Suppressor macrophage treated with lipopolysaccharide for 4 hours (primary cell): ENCODE measurements around the gene RNU4-1.
"Not testable (repeated sequence)": the region's sequence is repeated elsewhere in the genome, so short reads cannot be mapped to it uniquely, and the experiment has no call there.

Experiments
- DNase-seq: peaks from one replicate; pipeline ENCODE4 v3.0.0-alpha.2; 2020

RNU4-1 gene

GRCh38 chr12:120257041-120257821, 35.8 kb downstream of the RNU4-1 start:
- DNase-seq, result no peak

DNA sequence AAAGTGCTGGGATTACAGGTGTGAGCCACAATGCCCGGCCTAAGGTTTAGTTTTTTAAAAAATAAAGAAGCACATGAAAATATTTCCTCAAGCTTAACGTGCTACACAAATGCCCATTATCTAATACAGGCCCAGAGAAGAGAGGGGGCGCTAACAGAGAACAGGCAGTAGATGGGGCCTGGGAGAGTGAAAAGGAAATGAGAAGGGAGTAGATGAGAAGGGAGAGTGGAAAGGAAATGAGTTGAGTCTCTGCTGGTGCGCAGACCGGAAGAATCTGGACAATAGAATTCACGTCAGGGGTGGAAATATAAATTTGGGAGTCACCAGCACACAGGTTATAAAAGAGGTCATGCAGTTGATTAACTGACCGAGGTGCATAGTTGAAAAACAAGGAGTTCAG, 38.2 kb downstream of the RNU4-1 start:
- no peak for DNase-seq

GRCh38 chr12:120253313-120253712, 39.7 kb downstream of the RNU4-1 start:
- peak; percentile 51 for DNase-seq

DNA sequence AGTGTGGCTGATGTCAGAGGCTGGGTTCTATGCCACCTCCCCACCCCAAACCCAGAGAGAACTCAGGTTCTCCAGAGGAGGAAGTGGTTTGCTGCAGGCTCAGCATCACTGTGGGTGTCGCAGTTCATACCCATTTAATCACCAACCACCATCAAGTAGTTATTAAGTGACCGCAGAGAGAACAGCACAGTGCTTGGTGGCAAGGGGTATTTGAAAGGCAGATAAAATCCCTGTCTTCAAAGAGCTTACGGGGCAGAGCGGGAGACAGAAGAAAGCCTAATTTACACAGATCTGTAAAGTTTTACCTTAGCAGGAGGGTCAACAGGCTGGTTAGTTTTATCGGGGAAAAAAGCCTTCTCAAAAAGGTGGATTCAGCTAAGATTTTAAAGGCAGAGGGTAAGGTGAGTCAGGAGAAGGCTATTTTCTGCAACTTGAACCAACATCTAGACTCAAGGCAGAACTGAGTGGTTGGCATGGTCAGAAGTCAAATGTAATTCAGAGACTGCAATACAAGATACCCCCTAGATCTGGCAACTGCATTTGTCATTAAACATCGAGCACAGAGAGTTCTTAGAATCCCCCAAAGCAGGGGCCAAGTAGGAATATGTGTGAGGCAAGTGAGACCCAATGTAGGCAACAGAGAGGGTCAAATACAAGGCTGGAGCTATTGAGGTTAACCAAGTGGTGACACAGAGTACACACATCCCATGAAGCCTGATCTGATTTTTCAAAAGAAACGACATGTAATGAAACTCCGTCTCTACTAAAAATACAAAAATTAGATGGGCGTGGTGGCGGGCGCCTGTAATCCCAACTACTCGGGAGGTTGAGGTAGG, 40.7 kb downstream of the RNU4-1 start:
- peak; percentile 76 for DNase-seq

DNA sequence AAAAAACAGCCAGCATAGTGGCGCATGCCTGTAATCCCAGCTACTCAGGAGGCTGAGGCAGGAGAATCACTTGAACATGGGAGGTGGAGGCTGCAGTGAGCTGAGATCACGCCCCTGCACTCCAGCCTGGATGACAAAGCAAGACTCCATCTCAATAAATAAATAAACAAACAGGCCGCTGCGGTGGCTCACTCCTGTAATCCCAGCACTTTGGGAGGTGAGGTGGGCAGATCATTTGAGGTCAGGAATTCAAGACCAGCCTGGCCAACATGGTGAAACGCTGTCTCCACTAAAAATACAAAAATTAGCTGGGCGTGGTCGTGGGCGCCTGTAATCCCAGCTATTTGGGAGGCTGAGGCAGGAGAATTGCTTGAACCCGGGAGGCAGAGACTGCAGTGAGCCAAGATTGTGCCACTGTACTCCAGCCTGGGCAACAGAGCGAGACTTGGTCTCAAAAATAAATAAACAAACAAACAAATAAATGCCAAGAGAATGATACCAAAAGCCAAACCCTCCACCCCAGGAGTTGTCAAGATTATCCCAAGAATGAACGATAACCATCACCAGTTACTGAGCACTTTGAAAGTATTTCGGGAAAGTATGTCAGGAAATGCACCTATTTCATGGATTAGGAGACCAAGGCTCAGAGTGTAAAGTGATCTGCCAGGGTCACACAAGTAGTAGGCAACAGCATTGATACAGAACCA, 41.5 kb downstream of the RNU4-1 start:
- DNase-seq, result not testable (repeated sequence)

DNA sequence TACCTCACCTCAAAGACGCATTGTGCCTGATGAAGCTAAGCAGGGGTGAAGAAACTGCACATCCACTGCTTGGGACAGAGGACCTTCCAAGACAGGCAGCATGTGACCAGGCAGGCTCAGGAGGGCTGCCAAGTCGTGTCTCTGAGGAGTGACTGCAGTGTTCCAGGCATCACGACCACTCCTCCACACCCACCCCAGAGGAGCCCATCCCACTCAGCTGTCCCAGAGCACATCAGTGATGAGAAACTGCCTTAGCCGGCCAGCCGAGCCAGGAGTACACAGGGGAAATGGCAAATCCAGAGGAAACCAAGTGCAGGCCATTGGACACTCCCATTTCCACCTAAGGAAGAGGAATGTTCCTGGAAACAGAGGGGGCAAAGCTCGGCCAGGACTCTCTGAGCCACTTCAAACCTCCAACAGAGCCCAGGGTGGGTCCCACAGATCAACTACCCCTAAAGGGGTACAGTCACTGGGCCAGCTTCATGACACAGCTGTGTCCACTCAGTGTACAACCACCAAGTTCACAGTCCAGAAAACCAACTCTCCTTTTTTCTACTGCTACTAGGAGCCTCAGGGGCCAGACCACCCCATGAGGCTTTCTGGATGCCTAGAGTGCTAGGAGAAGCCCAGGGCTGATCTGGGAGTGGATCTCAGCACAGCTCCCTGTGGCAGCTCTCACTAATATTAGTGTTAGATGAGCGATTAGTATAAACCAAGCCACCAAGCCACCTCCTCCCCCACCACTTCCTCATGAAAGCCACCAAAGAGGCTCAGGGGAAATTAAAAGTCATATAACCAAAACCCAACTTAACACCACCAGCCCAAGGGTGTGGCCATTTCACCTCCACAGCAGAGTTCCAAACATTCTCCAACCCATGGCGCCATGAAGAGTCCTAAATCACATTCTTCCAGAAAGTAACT, 42.9 kb downstream of the RNU4-1 start:
- no peak for DNase-seq

DNA sequence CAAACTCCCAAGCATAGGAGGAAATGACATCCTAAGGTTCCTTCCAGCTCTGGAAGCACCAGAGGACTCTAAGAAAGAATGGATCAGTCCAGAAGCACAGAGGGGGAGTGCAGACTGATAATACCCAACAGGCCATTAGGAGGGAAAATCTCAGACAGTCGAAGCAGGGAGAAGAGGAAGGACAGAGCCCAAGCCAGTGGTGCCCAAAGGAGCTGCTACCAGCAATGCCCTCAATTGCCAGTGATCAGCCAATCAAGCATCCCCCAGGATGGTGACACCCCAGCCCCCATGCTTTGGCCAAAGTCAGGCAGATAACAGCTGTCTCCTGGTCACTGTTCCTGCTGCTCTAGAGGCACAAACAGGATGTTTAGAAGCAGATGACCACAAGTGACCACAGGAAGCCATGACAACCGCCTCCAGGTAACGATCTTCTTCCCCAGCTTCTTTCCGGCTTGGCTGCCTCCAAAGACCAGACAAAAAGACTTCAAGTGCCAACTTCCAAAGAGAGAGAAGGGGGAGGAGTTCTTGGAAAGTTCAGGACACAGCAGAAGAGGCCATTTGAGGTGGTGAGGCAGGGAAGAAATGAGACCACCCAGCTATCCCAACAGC, 43.7 kb downstream of the RNU4-1 start:
- no peak for DNase-seq

GRCh38 chr12:120247621-120248030, 45.4 kb downstream of the RNU4-1 start:
- DNase-seq, result no peak

DNA sequence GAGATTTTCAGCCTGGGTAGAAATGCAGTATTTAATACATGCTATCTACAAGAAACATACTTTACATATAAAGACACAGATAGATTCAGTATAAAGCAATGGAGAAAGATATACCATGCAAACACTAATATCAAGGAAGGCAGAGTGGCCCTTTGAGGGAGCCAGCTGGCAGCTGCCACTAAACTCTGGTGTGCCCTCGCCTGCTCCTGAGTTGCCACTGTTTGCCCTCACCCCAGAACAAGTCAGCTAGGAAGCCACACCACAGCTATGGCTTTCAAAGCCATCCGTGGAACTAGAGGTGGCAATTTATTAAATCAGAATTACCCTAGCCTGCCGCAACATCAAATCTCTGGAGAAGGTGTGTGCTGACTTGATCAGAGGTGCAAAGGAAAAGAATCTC, 45.9 kb downstream of the RNU4-1 start:
- no peak for DNase-seq

GRCh38 chr12:120246705-120247104, 46.3 kb downstream of the RNU4-1 start:
- DNase-seq, result not testable (repeated sequence)
